Kasumi-1 (cell line): Measurements from ENCODE around the gene FAM177A1.
"Not testable (repeated sequence)": the region's sequence is repeated elsewhere in the genome, so short reads cannot be mapped to it uniquely, and the experiment has no call there.

Experiments
- DNase-seq, 2 experiments: peaks; one replicate each; lab custom pipeline; 2025; lab: John Stamatoyannopoulos, UW

Gene FAM177A1, protein sequence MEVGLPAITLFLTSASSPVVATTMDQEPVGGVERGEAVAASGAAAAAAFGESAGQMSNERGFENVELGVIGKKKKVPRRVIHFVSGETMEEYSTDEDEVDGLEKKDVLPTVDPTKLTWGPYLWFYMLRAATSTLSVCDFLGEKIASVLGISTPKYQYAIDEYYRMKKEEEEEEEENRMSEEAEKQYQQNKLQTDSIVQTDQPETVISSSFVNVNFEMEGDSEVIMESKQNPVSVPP

DNA sequence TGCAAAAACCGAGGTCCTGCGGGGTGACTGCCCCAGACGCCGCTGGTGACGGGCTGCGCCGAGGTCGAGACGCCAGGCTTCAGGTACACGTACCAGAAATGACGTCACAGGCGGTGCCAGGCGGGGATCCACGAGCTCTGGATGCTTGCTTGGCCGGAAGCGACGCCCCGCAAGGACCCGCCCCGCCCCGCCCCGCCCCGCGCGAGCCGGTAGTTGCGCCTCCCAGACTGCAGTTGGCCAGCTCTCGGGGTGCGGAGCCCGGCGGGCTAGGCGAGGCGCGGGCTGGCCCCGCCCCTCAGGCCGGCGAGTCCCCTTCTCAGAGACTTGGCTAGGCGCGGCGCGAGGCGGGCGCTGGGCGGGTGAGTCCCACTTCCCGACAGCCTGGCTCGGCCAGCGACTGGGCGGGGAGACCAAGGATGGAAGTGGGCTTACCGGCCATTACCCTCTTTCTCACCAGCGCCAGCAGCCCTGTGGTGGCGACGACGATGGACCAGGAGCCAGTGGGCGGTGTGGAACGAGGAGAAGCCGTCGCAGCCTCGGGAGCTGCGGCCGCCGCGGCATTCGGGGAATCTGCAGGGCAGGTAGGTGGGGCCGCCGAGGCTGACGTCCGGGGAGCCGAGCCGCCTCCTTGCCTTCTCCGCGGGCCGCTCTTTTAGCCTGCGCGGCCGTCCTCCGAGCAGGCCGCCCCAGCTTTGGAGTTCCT is at the start of gene FAM177A1:
Gene FAM177A1 (plus strand): TSS at position 225 of the 703 bp plus-strand sequence. CDS start 192 bp downstream, at position 417.
- DNase-seq: peak; percentile 94 to 96

GRCh38 chr14:34997762-34998161 is 48.3 kb upstream of the FAM177A1 start:
- DNase-seq: no peak

- DNase-seq: no peak
Observed at GRCh38 chr14:34999500-34999899, 46.6 kb upstream of the FAM177A1 start.

DNA sequence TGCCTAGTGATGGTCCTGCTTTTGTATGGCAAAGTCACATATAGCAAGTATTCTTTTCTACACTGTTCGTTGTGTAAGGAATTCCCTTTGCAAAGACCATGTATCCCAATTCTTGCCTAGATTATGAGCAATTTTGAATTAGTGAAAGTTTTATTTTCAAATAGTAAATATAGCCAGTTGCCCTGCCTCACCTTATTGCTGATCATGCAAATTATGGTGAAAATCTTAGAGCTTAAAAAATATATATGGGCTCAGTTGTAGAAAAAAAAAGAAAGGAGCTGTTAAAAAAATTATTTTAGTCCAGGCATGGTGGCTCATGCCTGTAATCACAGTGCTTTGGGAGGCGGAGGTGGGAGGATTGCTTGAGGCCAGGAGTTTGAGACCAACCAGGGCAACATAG is 44.5 kb upstream of the FAM177A1 start:
- no peak for DNase-seq

DNA sequence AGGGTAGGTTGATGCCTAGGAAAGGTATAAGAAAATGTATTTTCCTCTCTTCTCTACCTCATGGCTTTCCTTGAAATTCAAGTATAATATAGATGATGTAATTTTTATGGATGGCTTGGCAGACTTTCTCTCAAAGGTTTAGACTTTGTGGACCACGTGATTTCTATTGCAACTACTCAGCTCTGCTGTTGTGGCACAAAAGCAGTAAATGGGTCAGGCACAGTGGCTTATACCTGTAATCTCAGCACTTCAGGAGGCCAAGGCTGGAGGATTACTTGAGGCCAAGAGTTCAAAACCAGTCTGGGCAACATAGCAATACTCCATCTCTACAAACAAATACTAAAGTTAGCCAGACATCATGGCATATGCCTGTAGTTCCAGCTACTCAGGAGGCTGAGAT is 41.2 kb upstream of the FAM177A1 start:
- DNase-seq: no peak

- DNase-seq: no peak
Observed at GRCh38 chr14:35016568-35016967, 29.5 kb upstream of the FAM177A1 start.

DNA sequence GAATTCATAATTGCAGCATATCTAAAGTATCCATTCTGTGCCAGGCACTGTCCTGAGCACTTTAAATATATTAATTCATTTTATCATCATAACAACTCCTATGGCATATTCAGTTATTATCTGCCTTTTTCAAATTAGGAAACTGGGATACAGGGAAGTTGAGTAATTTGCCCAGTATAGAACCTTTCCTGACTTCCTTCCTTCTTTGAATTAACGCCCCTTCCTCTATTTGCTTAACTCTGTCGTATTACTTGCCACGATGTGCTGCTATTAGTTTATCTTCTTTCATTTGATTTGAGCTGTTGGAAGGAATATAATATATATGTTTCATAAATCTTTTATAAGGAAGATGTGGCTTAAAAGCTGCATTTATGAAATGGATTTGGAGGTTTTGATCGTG is 25.4 kb upstream of the FAM177A1 start:
- peak in 1 of 2 experiments; percentile 12 for DNase-seq

GRCh38 chr14:35028435-35028834 is 17.6 kb upstream of the FAM177A1 start:
- no peak for DNase-seq

- no peak for DNase-seq
Observed at GRCh38 chr14:35032562-35032961, 13.5 kb upstream of the FAM177A1 start.

DNA sequence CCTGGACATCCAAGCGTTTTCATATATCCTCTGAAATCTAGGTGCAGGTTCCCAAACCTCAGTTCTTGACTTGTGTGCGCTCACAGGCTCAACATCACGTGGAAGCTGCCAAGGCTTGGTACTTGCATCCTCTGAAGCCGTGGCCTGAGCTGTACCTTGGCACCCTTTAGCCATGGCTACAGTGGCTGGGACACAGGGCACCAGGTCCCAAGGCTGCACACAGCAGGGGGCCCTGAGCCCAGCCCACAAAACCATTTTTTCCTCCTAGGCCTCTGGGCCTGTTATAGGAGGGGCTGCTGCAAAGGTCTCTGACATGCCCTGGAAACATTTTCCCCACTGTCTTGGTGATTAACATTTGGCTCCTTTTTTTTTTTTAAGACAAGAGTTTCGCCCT is 11.6 kb upstream of the FAM177A1 start:
- no peak for DNase-seq

- not testable (repeated sequence) for DNase-seq
Observed at GRCh38 chr14:35034944-35035554, 11.0 kb upstream of the FAM177A1 start.

- not testable (repeated sequence) for DNase-seq
Observed at GRCh38 chr14:35038312-35038711, 7.8 kb upstream of the FAM177A1 start.

- DNase-seq: no peak
Observed at GRCh38 chr14:35042632-35043031, 3.4 kb upstream of the FAM177A1 start.

DNA sequence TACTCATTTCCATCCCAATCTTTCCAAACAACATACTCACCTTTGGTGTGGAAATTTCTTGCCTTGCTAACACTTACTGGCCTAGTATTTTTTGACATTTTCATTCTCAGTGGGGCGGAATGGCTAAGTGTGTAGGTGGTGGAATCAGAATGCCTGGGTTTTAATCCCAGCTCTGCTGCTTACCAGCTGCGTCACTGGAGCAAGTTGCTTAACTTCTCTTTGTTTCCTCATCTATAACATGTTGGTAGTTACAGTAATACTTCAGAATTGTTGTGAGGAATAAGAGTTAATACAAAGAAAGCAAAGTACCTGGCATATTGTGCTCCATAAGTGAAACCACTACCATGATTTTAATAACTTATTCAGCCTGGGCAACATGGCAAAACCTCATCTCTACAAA is 3.0 kb upstream of the FAM177A1 start:
- DNase-seq: no peak

GRCh38 chr14:35044939-35045797 is 904 bp upstream of the FAM177A1 start:
- no peak for DNase-seq

DNA sequence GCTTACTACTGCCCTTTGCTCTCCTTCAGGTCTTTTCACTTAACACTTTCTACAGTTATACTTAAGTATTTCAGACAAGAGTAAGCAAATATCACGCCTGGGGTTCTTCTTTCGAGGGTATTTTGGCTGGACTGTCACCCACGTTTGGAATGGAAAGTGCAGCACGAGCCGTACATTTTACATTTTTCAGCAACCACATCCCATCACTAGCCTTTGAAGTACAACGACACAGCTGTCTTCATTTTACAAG is 349 bp upstream of the FAM177A1 start:
- peak in 1 of 2 experiments; percentile 59 for DNase-seq

GRCh38 chr14:35046751-35047536 is 872 bp downstream of the FAM177A1 start:
- DNase-seq: peak; percentile 35 to 66

DNA sequence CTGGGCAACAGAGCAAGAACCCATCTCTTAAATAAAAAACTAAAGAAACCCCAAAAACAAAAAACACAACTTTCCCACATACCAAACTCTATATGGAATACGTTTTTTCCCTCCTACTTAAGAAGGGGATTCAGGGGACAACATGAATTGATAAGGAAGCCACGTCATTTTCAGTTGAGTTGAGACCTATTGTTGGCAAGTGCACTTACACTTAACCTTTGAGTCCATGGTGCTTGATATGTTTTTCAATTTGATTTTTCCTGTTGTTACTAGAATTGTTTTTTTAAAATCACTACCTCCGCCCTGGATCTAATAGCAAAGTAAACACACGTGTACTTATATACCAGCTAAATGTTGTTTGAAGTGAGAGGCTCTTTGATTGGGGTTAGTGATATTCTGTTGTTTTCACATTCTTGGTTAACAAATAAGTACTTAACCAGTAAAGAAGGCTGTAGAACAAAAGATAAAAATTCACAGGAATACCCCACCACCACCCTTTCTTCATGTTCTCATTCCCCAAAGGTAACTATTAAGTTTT is 2.0 kb downstream of the FAM177A1 start:
- DNase-seq: no peak

DNA sequence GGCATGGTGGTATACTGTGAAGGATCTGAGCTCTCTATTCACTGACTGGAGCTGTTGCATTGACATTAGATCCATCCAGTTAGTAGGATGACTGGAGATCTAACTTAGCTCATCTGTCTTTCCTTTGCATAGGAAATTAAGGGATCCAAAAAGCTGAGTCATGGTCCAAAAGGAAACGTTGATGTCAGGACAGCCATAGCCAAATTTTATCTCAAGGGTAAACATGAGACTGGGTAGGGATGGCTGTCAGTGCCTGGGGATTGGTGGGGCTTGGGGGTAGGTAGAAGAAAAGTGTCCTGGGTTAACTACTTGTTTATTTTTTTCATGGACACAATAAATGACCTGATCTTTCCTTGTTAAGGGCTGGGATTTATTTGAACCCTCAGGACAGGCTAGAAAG is 4.6 kb downstream of the FAM177A1 start:
- no peak for DNase-seq

DNA sequence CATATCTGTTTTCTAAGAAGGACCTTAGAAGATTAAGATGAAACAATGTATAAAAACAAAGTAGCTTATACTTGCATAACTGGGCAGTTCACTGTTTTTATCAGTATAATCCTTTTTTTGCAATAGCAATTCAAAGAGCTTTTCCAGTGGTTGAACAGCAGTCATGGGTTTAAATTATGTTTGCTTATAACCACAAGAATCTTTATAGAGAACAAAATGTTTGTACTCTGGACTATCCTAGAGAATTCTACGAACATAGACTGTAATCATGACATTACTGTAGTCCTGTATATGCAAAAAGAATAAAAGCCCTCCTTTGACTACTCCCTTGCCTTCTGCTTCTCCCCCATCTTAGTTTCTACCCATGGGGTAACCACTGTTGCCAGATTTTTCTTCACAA is 5.7 kb downstream of the FAM177A1 start:
- DNase-seq: no peak

DNA sequence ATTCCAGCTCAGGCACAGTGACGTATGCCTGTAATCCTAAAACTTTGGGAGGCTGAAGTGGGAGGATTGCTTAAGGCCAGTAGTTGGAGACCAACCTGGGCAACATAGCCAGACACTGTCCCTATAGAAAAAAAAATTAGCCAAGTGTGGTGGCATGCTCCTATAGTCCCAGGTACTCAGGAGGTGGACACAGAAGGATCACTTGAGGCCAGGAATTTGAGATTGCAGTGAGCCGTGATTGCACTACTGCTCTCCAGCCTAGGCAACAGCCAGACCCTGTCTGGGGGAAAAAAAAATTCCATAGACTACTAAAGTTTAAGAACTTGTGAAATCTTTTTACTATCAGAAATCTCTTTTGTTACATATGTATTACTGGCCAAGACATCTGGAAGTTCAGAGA is 6.6 kb downstream of the FAM177A1 start:
- no peak for DNase-seq
